Measurements from ENCODE around the gene CCT6B. TPM values are rescaled to one million over a fixed set of nuclear protein-coding genes. Genes with fewer than 3 reads are reported as not detected.

CCT6B gene
- total RNA-seq, 1 donor from 2014 or later, result 1.5 TPM

- Histone ChIP-seq H3K9me3 (no peaks in the 10 kb centered on the region), H3K36me3 (no peaks in the 10 kb centered on the region), H3K4me3 (no peak overlapping the region), H3K27ac (no peak overlapping the region), H3K27me3 (ENCODE audit: low read depth) (peaks cover 14% of the 10 kb centered on the region), H3K4me1 (no peaks in the 10 kb centered on the region)
- no peak for TF ChIP-seq CTCF (IDR thresholded peaks at IDR 0.05)
- DNase-seq, result no peak
- intact Hi-C loops (cut with DNase I), result no loop called here
- ATAC-seq, result no peak
Measured at GRCh38 chr17:34884597-34884996, 76.7 kb downstream of the CCT6B start.

GRCh38 chr17:34883106-34884000, 77.9 kb downstream of the CCT6B start:
- intact Hi-C loops (cut with DNase I), result no loop called here
- H3K27ac ChIP-seq, result no peak overlapping the region
- no peaks in the 10 kb centered on the region for H3K9me3 ChIP-seq
- no peak for TF ChIP-seq CTCF (IDR thresholded peaks at IDR 0.05)
- H3K4me3 ChIP-seq, result no peak overlapping the region
- ATAC-seq, result no peak
- no peak for DNase-seq
- no peaks in the 10 kb centered on the region for H3K4me1 ChIP-seq
- H3K36me3 ChIP-seq, result no peaks in the 10 kb centered on the region
- peaks cover 14% of the 10 kb centered on the region for H3K27me3 ChIP-seq (ENCODE audit: low read depth)

- Histone ChIP-seq H3K27me3 (ENCODE audit: low read depth) (peaks cover 4% of the 10 kb centered on the region), H3K4me3 (no peak overlapping the region), H3K4me1 (no peaks in the 10 kb centered on the region), H3K27ac (no peak overlapping the region), H3K36me3 (no peaks in the 10 kb centered on the region), H3K9me3 (no peaks in the 10 kb centered on the region)
- no peak for TF ChIP-seq CTCF (IDR thresholded peaks at IDR 0.05)
- DNase-seq (no peak), ATAC-seq (no peak)
- intact Hi-C loops (cut with DNase I), result no loop called here
Measured at GRCh38 chr17:34879146-34879545, 82.1 kb downstream of the CCT6B start.

Other genes starting within 250 kb of the CCT6B start
- 17.8 TPM for gene ZNF830, start 80 bp upstream of the CCT6B start, total RNA-seq
- gene LIG3, start 19.1 kb upstream of the CCT6B start, total RNA-seq, result 26.6 TPM
- 27.6 TPM for gene RFFL, start 102.2 kb upstream of the CCT6B start, total RNA-seq
- gene RAD51D, start 158.4 kb upstream of the CCT6B start, total RNA-seq, result 13.2 TPM
- gene FNDC8, start 160.2 kb upstream of the CCT6B start, total RNA-seq, result not detected
- 9.0 TPM for gene NLE1, start 180.8 kb upstream of the CCT6B start, total RNA-seq
- 0.77 TPM for gene UNC45B, start 186.4 kb upstream of the CCT6B start, total RNA-seq
- gene SLC35G3, start 232.9 kb upstream of the CCT6B start, total RNA-seq, result not detected

Data from lower lobe of right lung (tissue), 2 donors.